NCI-H82 treated with DMSO at 0.1 percent for 48 hours (cell line): ENCODE measurements around the gene RPA3.

ENCODE experiments used
- DNase-seq: peaks from one replicate; lab custom pipeline; 2025; ENCODE audit not compliant: unreplicated experiment; lab: John Stamatoyannopoulos, UW

RPA3 gene

DNA sequence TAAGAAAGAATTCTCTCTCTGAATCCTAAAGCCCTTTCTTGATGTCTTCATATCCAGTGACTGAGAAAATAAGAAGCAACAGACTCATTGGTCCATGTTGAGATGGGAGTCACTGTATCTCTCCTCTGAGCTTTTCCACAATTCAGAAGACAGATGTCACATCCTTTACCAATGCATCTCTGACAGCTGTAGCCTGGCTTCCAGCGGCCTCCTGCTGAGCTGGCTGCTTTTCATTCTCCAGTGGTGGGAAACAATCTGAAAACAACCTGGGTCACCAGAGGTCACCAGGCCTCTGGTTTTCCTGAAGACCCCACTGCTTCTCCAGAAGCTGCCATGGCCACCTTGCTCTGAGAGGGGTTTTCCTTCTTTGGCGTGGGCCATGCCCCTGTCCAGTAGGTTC lies 18.3 kb upstream of the RPA3 start:
- DNase-seq = no peak

DNA sequence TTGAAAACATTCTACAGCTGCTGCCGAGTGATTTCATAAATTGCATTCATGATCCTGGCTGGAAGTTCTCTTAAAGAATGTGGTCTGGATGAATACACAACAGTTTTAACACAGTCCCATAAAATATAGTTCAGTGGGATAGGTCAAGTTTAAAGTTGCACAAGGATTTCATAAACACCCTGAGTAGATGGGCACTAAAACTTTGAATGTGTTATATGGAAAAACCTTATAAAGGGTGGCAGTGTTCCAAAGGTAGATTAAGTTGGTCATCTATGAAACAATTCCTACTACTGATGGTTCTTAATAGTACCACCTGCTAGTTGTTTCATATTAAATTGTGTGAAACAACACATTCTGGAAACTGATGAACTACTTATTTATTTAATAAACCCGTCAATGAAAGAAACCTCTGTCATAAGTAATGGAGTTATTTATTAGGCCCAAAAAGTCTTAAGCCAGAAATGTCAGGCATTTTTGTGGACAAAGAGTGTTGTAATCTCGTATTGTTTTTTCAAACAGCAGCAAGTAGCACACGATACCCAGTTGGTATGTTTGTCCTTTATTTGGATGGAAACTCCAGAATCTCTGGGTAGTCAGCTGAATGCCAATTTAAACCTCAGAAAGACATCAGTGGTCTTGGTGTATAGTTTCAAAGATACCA lies 14.3 kb upstream of the RPA3 start:
- no peak for DNase-seq

DNA sequence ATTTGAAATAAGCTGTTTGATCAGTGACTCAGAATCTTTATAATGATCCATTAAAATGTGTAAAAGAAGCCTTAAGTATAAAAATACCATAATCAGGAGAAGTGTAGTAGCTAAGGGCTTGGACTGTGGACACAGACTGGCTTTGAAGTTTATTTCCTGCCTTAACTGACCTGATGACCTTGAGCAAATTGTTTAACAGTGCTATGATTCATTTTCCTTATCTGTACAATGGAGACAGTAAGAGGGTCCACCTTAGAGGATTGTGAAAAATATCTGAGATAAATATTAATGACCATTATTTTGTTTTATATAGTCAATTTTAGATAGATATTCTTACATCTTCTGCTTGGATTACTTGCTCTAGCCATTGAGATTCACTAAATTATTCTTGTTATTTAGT lies 13.3 kb upstream of the RPA3 start:
- DNase-seq = no peak

DNA sequence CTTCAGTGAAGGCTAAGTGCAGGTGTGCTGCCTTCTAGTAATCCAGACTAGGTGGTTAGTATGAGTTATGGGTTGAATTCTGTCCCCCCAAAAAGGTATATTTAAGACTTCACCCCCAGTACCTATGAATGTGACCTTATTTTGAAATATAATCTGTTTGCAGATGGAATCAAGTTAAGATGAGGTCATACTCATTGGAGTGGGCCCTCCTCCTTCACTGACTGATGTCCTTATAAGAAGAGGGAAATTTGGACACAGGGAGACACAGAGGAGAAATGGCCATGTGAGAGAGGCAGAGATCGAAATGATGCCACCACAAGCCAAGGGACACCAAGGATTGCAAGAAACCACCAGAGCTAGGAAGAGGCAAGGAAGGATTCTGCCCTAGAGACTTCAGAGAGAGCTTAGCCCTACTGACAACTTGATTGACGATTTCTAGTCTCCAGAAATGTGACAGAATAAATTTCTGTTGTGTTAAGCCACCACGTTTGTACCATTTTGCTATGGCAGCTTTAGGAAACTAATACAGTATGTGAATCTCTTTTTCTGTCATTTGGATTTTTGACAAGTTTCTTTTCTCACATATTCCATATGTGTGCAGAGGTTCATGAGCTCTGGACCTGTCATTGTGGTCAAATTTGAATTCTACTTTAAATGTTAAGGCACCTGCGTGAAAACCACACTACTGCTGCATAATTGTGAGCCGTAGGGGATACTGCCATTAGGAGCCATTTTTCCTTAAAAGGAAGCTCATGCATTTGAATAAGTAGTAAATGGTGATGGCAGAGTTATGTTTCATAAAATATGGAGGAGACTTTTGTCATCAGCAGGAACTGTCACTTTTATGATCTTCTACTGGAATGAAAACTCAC lies 2.6 kb upstream of the RPA3 start:
- peak; percentile 42 for DNase-seq

DNA sequence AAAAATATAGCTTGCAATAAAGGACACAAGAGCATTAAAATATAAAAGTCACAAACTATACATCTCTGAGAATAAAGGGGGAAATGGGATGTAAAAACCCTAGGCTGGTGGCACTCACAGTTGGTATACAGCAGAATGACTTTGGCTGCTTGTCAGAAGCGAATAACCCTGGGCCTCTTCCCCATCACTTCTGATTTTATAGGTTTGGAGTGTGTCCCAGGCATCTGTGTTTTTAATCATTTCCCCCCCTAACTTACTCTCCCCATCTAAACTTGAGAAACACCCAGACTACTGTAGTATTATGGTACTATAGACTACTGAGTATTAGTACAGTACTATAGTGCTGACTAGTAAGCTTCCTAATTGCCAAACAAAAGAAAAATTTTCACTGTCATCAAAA lies 1.8 kb upstream of the RPA3 start:
- DNase-seq = no peak

DNA sequence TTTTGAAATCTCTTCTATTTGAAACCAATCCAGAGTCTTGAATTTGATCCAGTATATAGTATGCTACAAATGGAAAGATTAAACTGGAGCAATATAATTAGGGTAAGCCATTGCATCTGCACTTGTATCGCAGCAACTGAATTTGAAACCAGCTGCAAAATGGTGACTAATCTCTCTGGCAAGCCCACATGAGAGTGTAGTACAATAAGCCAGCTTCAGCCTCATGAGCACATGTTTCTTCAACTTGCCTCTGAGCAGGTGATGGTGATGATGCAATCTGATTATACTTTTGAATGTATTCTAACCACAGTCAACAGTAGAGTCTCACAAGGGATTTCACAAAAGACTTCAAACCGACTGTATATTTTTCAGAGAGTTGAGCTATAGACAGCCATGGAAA lies 829 bp upstream of the RPA3 start:
- DNase-seq = peak; percentile 92

DNA sequence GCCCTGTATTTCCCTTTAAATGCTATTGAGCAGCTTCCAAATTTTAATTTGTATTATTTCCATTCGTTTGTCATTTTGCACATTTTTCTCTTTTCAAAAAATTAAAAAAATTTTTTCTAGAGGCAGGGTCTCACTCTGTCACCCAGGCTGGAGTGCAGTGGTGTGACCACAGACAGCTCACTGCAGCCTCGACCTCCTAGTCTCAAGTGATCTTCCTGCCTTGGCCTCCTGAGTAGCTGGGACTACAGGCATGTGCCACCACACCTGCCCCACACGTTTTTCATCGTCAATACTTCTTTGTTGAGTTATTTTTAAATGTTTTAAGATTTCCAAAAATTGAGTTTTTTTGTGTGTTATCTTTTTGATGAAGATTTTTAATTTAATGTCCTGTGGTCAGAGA lies 4.7 kb downstream of the RPA3 start:
- DNase-seq = no peak

DNA sequence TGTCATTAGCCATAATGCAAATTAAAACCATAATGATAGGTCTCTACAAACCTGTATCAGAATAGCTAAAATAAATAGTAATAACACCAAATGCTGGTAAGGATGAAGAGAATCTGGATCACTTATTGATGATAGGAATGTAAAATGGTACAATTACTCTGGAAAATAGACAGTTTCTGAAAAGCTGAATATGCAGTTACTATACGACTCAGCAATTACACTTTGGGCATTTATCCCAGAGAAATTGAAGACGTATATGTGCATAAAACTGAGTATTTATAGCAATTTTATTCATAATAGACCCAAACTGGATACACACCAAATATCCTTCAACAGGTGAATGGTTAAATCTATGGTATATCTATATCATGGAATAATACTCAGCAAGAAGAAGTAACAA lies 7.9 kb downstream of the RPA3 start:
- no peak for DNase-seq

DNA sequence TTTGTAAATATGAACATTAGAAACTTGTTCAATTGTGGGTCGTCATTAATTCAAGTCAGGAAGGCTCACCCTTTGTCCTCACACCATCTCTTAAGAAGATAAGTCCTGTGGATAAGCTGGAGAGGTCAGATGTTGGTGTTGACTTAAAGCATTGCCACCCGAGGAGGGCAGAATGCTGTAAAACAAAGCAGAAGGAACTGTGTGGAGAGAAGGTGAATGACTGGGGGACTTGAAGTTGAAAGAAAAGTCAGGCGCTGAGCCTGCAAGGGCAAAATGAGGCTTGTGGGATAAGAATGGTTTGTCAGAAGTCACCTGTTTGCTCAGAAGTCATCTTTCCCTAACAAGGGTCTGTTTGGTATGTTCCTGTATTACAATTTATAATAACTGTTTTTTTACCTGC lies 9.1 kb downstream of the RPA3 start:
- DNase-seq = peak; percentile 98

DNA sequence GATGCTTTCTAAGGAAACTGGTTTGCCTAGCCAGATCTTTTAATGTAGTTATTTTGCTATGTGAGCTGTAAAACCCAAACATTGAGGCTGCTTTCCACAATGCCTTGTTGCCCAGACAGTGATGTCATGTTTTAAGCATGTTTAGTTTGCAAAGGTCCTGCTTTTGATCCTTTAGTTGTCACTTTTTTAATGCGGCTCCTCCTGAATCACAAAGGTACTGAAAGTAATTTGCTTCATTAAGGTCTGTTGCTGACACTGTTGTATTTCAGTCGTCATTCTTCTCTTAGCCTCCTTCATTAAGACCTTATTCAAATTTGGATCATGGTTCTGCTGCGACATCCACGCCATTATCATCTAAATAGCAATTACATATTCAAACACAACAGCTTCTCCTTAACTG lies 10.6 kb downstream of the RPA3 start:
- DNase-seq = peak; percentile 69

DNA sequence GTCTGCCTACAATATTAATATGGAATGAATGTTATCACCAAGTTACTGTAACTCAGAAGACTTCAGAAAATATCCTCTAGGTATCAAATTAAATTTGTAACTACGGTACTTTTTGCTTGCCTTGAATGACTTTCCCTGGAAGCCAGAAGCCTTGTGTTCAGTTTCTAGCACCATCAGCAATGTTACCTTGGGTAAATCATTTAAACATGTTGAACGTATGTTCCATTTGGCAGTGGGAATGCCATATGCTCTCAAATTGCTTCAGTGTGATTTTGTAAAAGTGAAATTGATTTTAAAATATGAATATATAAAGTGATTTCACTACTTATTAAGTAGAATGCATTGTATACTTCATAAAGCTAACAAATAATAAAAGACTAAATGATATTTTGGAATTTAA lies 11.2 kb downstream of the RPA3 start:
- DNase-seq = no peak

DNA sequence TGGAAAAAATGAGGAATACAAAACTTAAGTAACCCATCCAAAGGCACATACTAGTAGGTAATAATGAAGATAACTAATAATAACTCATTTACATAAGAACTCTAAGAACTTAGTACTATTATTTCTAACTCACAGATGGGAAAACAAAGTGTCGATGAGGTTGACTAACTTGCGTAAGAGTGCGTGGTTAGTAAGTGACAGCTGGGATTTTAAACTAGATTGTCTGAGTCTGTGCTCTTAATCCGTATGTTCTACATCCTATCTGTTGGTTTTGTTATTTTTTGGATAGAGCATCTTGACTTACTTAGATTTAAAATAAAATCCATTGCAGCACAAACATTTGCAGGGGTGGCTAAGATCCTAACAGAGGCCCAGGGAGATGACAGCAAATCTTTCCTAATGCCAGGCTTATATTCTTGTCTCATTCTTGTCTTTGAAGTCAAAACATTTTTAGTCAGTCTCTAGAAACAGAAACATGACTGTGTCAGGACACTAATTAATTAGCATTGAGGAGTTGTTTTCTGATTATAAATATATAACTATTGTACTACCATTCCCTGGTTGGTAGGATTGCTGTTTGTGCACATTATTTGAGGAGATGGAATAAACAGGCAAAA lies 11.7 kb downstream of the RPA3 start:
- peak; percentile 90 for DNase-seq

DNA sequence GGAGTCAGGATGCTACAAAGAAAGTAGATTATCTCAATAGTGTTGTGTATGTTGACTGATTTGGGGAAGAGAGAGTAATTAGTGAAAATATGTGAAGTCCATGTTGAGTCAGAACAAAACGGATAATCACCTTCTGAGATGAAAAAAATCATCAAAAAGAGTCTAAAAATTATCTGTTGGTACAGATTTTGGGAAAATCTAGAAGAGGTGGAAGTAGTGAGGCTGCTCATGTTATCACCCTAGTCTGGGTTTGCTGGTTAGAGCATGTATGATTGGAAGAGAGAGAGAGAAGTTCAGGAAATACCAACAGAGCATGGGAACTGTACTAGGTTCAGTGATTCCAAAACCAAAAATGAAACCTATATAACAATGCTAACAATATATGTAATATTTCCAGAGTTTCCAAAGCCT lies 12.3 kb downstream of the RPA3 start:
- DNase-seq = peak; percentile 34

DNA sequence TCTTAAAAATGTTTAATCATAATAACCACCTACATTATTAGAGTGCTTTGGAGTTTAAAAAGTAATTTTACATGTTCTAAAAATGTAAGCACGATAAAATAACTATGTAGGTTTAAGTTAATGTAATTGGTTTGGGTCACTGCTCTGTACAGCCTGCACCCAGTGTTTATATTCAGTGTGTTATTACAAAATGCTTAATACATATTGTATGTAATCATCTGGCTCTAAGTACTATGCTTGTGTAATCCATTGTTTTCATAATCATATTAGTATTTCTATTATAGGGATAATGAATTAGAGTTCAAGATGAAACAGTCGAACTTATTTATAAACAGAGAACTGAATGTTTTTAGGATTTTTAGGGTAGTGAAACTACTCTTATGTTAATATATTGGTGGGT lies 13.1 kb downstream of the RPA3 start:
- DNase-seq = no peak

DNA sequence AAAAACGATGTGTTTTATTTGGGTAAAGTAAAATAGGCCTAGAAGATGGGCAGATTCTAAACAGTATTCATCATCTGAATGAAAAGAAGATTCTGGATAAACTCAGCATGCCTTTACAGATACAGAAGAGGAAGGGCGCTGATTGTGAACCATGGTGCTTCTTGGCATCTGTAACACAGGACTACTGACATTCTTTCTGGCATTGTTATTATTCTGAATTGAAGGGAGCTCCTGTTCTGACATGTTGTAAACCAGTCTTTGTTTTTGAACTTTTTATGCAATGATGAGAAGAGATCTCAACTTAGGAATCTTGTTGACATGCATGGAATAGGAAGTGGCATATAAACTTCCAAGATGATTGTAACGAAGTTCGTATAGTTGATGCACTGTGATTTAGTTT lies 13.5 kb downstream of the RPA3 start:
- DNase-seq = no peak

DNA sequence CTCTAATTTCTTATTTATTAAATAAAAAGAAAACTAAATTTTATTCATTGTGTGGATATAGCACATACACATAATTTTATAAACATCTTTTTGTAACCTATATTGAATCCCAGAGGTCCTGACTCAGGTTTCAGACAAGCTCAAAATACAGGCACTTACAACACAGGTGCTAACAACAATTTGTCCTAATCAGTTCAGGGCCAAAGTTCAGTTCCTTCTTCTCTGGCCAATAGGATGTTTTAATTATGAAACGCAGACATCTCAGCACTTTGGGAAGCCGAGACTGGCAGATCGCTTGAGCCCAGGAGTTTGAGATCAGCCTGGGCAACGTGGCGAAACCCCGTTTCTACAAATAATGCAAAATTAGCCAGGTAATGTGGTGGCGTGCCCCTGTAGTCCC lies 15.0 kb downstream of the RPA3 start:
- no peak for DNase-seq

DNA sequence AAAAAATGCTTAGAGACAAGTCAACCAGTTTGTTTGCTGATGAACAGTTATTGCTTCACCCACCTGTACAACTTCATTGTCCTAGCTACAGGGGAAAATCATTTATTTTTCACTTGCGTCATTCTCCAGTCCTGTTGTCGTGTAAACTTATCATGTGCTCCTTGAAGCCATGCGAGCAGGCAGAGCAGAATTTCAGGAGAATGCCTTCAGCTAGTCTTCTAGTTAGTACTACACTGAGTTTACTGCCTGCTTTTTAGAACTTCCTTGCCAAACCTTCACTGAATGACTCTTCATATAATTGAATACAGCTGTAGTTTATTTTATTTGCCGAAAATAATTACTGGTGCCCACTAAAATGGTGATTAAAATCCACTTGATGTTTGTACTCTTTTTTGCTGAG lies 15.6 kb downstream of the RPA3 start:
- DNase-seq = no peak

DNA sequence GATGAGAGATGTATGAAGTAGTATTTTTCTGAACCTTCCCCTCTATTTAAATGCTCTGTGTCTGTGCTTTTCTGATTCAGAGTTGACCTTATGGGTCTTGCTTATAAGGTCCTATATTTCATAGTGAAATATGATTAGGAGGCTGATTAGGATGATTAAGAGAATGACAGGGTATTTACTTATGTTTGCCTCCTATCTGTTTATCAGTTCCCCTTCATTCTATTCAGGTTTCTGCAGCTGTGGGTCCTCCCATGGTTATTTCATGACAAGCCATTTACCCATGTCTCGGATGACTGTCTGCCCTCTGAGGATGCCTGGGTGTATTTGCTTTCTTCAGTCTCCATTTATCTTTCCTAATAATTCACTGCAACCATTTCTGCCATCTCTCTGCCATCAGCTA lies 16.9 kb downstream of the RPA3 start:
- DNase-seq = no peak

DNA sequence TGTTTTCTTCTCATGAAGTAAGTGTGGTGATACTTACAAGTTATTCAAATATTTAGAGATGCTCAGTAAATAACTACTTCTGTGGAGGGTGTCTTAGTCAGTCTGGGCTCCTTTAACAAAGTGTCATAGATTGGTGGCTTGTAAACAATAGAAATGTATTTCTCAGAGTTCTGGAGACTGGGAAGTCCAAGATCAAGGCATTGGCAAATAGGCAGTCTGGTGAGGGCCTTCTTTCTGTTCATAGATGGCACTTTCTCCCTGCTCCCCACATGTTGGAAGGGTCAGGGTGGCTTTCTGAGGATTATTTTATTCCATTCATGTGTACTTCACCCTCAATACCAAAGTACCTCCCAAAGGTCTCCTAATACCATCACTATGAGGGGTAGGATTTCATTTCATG lies 18.4 kb downstream of the RPA3 start:
- no peak for DNase-seq

DNA sequence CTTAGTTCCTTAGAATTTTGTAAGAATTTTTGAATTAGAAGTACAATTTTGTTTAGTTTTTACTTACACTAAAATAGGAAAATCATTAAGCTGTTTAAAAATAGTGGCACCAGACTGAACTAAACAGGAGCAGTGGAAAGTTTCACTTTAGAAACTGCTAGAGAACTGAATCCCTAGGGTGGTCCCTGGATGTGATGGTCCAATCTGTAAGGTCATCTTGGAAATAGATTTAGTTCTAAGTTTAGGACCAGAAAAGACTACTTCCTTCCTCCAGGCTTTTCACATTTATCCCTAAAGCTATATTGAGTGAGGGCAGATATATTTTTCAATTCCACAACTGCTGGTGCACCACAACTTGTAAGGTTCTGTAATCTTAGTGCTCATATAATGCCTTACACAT lies 19.0 kb downstream of the RPA3 start:
- DNase-seq = no peak

DNA sequence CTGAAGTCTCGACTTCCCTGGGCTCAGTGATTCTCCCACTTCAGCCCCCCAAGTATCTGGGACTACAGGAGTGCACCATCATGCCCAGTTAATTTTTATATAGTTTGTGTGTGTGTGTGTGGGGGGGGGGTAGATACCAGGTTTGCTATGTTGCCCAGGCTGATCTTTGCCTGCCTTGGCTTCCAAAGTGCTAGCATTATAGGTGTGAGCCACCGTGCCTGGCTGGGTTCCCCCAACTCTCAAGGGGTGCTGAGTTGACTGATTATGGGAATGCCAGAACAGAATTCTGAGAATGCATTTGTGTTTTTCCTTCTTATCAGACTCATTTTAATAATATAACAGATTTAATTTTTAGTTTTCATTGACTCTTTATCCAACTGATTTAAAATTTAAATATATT lies 19.5 kb downstream of the RPA3 start:
- DNase-seq = no peak

DNA sequence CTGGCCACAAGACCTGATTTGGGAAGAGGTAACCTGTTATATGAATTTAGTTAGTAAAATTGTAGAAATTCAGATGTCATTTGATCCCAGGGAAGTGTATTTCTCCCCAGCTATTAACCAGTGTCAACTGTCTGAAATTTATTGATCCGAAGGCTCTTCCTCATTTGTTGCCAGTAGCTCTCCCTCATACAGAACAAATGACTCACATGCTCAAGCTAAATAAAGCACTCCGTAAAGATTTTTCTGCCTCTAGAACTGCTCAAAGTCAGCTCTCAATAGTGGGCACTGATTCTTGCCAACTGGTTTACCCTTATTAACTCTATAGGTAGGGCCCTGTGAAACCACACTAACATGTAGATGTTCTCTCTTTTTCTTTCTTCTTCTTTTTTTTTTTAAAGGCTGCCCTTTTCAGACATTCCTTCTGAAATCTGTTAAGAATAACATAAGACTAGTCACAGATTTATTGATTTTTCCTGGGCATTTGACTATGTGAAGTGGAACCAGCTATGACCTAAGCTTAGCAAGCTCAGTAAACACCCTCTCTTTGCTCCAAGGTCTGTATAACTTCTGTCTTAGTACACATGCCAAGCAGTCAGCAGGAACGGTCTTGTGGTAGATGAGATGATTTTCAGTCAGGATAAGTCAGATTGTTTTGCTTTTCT lies 21.8 kb downstream of the RPA3 start:
- no peak for DNase-seq
